ENCODE measurements around the gene VRK1.

GRCh38 chr14:96796851-96797581 lies at the start of gene VRK1:
- TF ChIP-seq CTCF (IDR thresholded peaks at IDR 0.05) (no peak), POLR2A (IDR thresholded peaks at IDR 0.05) (no peak), EP300 (IDR thresholded peaks at IDR 0.05) (no peak), POLR2AphosphoS5 (IDR thresholded peaks at IDR 0.05) (peak; percentile 23 to 75 (median 65))

All from stomach (tissue), 4 donors.